ENCODE data around the gene PSMA2. TPM values are rescaled to one million over a fixed set of nuclear protein-coding genes. Genes with fewer than 3 reads are reported as not detected.
"Not testable (repeated sequence)": the region's sequence is repeated elsewhere in the genome, so short reads cannot be mapped to it uniquely, and the experiment has no call there.

PSMA2 gene
- total RNA-seq, 4 donors from 2014 or later: 26.3 to 86.7 (median 48.7) TPM

DNA sequence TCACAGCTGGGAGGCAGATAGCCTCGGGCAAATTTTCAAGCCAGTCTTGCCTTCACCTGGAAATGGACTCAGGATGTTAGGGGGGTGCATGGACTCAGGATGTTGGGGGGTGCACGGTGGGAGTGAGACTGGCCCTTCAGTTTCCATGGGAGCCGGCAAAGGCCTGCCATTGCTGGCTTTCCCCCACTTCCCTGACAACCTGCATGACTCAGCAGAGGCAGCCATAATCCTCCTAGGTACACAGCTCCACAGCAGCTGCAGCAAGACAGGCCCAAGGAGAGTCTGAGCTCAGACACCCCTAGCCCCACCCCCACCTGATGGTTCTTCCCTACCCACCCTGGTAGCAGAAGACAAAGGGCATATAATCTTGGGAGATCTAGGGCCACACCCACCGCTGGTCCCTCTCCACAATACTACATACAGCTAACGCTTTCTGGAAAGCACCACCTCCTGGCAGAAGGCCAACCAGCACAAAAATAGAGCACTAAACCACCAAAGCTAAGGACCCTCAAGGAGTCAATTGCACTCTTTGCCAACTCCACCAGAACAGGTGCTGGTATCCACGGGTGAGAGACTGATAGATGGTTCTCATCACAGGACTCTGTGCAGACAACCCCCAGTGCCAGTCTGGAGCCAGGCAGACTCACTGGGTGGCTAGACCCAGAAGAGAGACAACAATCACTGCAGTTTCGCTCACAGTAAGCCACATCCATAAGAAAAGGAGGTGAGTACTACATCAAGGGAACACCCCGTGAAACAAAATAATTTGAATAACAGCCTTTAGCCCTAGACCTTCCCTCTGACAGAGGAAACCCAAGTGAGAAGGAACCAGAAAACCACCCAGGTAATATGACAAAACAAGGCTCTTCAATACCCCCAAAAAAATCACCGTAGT lies 38.4 kb downstream of the PSMA2 start:
- WGBS, 2 donors: 76 to 79% methylated on average over 9 of the region's 9 CpGs
- Histone ChIP-seq H3K27ac (no peak overlapping the region), H3K4me3 (no peak overlapping the region), H3K9me3 (peaks cover 0 to 9% (median 0%) of the 10 kb centered on the region in 4 donors), H3K36me3 (no peaks in the 10 kb centered on the region), H3K27me3 (no peaks in the 10 kb centered on the region), H3K4me1 (peaks cover 0 to 11% (median 3%) of the 10 kb centered on the region in 4 donors)
- TF ChIP-seq EP300 (IDR thresholded peaks at IDR 0.05) (no peak), POLR2A (IDR thresholded peaks at IDR 0.05) (no peak)
- TF ChIP-seq, protein P1, sequence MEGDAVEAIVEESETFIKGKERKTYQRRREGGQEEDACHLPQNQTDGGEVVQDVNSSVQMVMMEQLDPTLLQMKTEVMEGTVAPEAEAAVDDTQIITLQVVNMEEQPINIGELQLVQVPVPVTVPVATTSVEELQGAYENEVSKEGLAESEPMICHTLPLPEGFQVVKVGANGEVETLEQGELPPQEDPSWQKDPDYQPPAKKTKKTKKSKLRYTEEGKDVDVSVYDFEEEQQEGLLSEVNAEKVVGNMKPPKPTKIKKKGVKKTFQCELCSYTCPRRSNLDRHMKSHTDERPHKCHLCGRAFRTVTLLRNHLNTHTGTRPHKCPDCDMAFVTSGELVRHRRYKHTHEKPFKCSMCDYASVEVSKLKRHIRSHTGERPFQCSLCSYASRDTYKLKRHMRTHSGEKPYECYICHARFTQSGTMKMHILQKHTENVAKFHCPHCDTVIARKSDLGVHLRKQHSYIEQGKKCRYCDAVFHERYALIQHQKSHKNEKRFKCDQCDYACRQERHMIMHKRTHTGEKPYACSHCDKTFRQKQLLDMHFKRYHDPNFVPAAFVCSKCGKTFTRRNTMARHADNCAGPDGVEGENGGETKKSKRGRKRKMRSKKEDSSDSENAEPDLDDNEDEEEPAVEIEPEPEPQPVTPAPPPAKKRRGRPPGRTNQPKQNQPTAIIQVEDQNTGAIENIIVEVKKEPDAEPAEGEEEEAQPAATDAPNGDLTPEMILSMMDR (IDR thresholded peaks at IDR 0.05): no peak
- DNase-seq (ENCODE audit: low spot score in 2 of 2): no peak

DNA sequence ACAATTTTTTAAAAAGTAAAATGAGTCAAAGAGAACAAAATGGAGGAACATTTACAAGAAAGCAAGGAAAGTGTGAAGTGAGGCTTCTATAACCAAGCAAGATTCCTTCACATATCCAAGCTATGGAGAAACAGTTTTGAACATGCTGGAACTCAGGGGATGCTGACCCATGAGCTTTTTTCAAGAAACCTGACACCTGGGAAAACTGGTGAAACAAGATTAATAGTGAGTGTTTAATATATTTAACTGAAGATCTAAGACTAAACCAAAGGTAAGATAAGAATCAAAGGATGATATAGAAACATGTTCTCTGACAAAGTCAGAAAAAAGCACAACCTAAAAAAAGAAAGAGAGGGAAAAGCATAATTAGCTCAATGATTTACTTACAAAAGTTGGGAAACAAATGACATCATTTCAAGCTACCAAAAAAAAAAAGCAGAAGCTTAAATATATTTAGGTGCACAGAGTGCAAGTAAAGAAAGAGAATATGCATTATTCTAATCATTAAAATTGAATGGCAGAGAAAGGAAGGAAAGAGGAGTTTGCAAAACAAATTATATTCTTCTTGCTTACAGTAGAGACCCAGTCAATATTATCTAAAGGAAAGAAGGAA lies 45.0 kb downstream of the PSMA2 start:
- no peaks in the 10 kb centered on the region for H3K27me3 ChIP-seq
- no peaks in the 10 kb centered on the region for H3K9me3 ChIP-seq
- no peak for DNase-seq (ENCODE audit: low spot score in 2 of 2)
- no peaks in the 10 kb centered on the region for H3K36me3 ChIP-seq
- no peak overlapping the region for H3K27ac ChIP-seq
- TF ChIP-seq, protein P1 (IDR thresholded peaks at IDR 0.05): no peak
- TF ChIP-seq EP300 (IDR thresholded peaks at IDR 0.05): no peak
- no peak for TF ChIP-seq POLR2A (IDR thresholded peaks at IDR 0.05)
- no peak overlapping the region for H3K4me3 ChIP-seq
- peaks cover 0 to 17% (median 3%) of the 10 kb centered on the region in 4 donors for H3K4me1 ChIP-seq

DNA sequence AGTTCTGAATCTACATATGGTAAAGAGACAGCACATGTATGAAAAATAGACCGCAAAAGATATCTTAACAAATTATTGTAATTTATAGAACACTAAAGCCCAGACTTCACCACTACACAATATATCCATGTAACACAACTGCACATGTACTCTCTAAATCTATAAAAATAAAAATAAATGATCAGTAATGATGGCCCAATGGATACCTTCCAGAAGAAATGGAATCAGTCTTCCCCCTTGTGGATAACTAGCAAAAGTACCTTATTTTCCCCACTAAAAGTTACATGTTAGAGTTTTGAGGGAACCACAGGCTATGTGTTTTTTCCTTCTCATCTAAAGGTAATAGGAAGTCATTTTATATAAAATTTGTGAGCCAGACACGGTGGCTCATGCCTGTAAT lies 45.8 kb downstream of the PSMA2 start:
- WGBS, 2 donors: 87 to 89% methylated on average over 2 of the region's 2 CpGs

DNA sequence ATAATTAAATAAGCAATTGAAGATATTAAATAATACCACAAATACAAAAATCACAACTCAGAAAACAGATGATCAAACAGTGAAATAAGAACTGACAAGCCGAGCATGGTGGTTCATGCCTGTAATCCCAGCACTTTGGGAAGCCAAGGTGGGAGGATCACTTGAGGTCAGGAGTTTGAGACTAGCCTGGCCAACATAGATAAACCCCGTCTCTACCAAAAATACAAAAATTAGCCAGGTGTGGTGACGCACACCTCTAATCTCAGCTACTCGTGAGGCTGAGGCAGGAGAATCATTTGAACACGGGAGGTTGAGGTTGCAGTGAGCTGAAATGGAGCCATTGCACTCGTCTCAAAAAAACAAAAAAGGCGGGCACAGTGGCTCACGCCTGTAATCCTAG lies 46.8 kb downstream of the PSMA2 start:
- peaks cover 0 to 17% (median 3%) of the 10 kb centered on the region in 4 donors for H3K4me1 ChIP-seq
- 92 to 93% methylated on average over 8 of the region's 8 CpGs for WGBS, 2 donors
- H3K27ac ChIP-seq; DNase-seq (ENCODE audit: low spot score in 2 of 2); H3K4me3 ChIP-seq; H3K9me3 ChIP-seq; H3K36me3 ChIP-seq; H3K27me3 ChIP-seq: not testable (repeated sequence)

More for the DNA sequence above, 45.8 kb downstream of the PSMA2 start:
- no peak overlapping the region for H3K27ac ChIP-seq
- H3K36me3 ChIP-seq: no peaks in the 10 kb centered on the region
- no peaks in the 10 kb centered on the region for H3K27me3 ChIP-seq
- no peak for DNase-seq (ENCODE audit: low spot score in 2 of 2)
- no peak overlapping the region for H3K4me3 ChIP-seq
- TF ChIP-seq, protein P1 (IDR thresholded peaks at IDR 0.05): peak in 2 of 5 experiments; percentile 8 to 34
- no peak for TF ChIP-seq POLR2A (IDR thresholded peaks at IDR 0.05)
- no peaks in the 10 kb centered on the region for H3K9me3 ChIP-seq
- peaks cover 0 to 17% (median 3%) of the 10 kb centered on the region in 4 donors for H3K4me1 ChIP-seq

DNA sequence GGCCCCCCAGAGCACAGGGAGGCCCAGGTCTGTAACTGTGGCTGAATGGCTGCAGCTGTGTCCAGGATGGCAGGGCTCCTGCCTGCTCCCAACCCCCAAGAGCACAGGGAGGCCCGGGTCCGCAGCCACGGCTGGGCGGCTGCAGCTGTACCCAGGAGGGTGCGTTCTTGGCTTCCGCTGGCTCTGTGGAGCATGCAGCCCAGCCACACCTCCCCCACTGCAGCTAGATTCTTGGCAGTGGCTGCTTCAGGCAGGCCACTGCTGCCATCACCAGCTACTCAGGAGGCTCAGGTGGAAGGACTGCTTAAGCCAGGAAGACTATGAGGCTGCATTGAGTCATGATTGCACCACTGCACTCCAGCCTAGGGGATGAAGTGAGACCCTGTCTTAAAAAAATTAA lies 48.0 kb downstream of the PSMA2 start:
- 90 to 100% methylated on average over 1 to 6 of the region's 6 CpGs for WGBS, 2 donors

More for the DNA sequence above, 48.0 kb downstream of the PSMA2 start:
- TF ChIP-seq, protein P1 (IDR thresholded peaks at IDR 0.05): no peak
- TF ChIP-seq EP300 (IDR thresholded peaks at IDR 0.05): no peak
- TF ChIP-seq POLR2A (IDR thresholded peaks at IDR 0.05): no peak
- Histone ChIP-seq H3K27me3 (no peaks in the 10 kb centered on the region), H3K9me3 (no peaks in the 10 kb centered on the region), H3K27ac (no peak overlapping the region), H3K4me3 (no peak overlapping the region), H3K36me3 (no peaks in the 10 kb centered on the region), H3K4me1 (peaks cover 0 to 9% (median 0%) of the 10 kb centered on the region in 4 donors)
- DNase-seq (ENCODE audit: low spot score in 2 of 2): no peak
